ENCODE data around the gene NELFB. TPM values are rescaled to one million over a fixed set of nuclear protein-coding genes. Genes with fewer than 3 reads are reported as not detected.

The NELFB gene
- total RNA-seq, 1 experiment from 2014 or later, result 41.9 TPM

GRCh38 chr9:137270929-137271695 lies 16.0 kb downstream of the NELFB start:
- no peak overlapping the region for H3K4me3 ChIP-seq
- no peak for DNase-seq (ENCODE audit: low read depth in 1 of 2, low spot score in 2 of 2)
- peaks cover 59% of the 10 kb centered on the region for H3K36me3 ChIP-seq
- no peaks in the 10 kb centered on the region for H3K9me3 ChIP-seq (replicated peaks)
- H3K27me3 ChIP-seq (replicated peaks), result no peaks in the 10 kb centered on the region
- peaks cover 12% of the 10 kb centered on the region for H3K4me1 ChIP-seq (replicated peaks)
- H3K27ac ChIP-seq, result no peak overlapping the region

GRCh38 chr9:137271696-137272076 lies 16.6 kb downstream of the NELFB start:
- H3K9me3 ChIP-seq (replicated peaks), result no peaks in the 10 kb centered on the region
- DNase-seq (ENCODE audit: low read depth in 1 of 2, low spot score in 2 of 2), result no peak
- peaks cover 57% of the 10 kb centered on the region for H3K36me3 ChIP-seq
- H3K27ac ChIP-seq, result no peak overlapping the region
- H3K4me1 ChIP-seq (replicated peaks), result peaks cover 13% of the 10 kb centered on the region
- no peaks in the 10 kb centered on the region for H3K27me3 ChIP-seq (replicated peaks)
- H3K4me3 ChIP-seq, result no peak overlapping the region

DNA sequence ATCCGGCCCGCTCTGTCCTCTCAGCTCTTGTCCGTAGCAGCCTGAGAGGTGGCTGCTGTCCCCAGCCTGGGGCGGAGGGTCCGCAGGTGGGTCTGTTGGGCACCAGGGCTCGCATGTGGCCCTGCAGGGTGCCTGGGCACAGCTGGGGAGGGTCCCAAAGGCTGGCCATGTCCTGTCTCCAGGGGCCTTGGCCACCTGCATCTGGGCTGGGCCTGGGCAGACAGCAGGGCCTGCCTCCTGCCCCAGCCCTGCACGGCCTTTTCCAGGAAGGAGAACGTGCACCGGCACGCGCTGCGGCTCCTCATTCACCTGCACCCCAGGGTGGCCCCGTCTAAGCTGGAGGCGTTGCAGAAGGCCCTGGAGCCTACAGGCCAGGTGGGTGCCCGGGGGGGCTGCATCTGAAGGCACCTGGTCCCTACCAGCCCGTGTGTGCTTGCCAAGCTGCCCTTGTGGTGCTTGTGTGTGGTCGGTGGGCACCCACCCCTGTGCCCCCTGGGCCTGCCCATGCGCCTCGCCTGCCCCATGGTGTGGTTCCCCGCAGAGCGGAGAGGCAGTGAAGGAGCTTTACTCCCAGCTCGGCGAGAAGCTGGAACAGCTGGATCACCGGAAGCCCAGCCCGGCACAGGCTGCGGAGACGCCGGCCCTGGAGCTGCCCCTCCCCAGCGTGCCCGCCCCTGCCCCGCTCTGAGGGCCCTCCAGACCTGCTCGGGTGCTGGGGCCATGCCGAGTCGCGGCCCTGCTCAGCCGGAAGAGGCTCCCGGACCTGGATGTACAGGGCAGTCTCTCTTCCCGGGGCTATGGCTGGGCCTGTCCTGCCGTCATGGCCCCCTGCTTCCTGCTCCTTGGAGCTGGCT lies 17.3 kb downstream of the NELFB start:
- Histone ChIP-seq H3K4me3 (no peak overlapping the region), H3K27ac (no peak overlapping the region), H3K4me1 (replicated peaks) (peaks cover 21% of the 10 kb centered on the region), H3K36me3 (peaks cover 56% of the 10 kb centered on the region), H3K27me3 (replicated peaks) (no peaks in the 10 kb centered on the region), H3K9me3 (replicated peaks) (no peaks in the 10 kb centered on the region)
- peak in 1 of 2 experiments; percentile 42 for DNase-seq (ENCODE audit: low read depth in 1 of 2, low spot score in 2 of 2)

GRCh38 chr9:137273095-137273490 lies 18.0 kb downstream of the NELFB start:
- Histone ChIP-seq H3K4me3 (no peak overlapping the region), H3K27ac (no peak overlapping the region), H3K36me3 (peaks cover 57% of the 10 kb centered on the region), H3K4me1 (replicated peaks) (peaks cover 27% of the 10 kb centered on the region), H3K9me3 (replicated peaks) (no peaks in the 10 kb centered on the region), H3K27me3 (replicated peaks) (no peaks in the 10 kb centered on the region)
- no peak for DNase-seq (ENCODE audit: low read depth in 1 of 2, low spot score in 2 of 2)

- Histone ChIP-seq H3K36me3 (peaks cover 53% of the 10 kb centered on the region), H3K4me3 (no peak overlapping the region), H3K27ac (no peak overlapping the region), H3K9me3 (replicated peaks) (no peaks in the 10 kb centered on the region), H3K27me3 (replicated peaks) (no peaks in the 10 kb centered on the region), H3K4me1 (replicated peaks) (peaks cover 23% of the 10 kb centered on the region)
- no peak for DNase-seq (ENCODE audit: low read depth in 1 of 2, low spot score in 2 of 2)
Measured at GRCh38 chr9:137273611-137274320, 18.6 kb downstream of the NELFB start.

GRCh38 chr9:137275203-137275587 lies 20.1 kb downstream of the NELFB start:
- H3K27me3 ChIP-seq (replicated peaks), result no peaks in the 10 kb centered on the region
- no peak overlapping the region for H3K4me3 ChIP-seq
- H3K27ac ChIP-seq, result no peak overlapping the region
- H3K4me1 ChIP-seq (replicated peaks), result peaks cover 15% of the 10 kb centered on the region
- H3K36me3 ChIP-seq, result peaks cover 53% of the 10 kb centered on the region
- peak in 1 of 2 experiments; percentile 39 for DNase-seq (ENCODE audit: low read depth in 1 of 2, low spot score in 2 of 2)
- H3K9me3 ChIP-seq (replicated peaks), result no peaks in the 10 kb centered on the region

DNA sequence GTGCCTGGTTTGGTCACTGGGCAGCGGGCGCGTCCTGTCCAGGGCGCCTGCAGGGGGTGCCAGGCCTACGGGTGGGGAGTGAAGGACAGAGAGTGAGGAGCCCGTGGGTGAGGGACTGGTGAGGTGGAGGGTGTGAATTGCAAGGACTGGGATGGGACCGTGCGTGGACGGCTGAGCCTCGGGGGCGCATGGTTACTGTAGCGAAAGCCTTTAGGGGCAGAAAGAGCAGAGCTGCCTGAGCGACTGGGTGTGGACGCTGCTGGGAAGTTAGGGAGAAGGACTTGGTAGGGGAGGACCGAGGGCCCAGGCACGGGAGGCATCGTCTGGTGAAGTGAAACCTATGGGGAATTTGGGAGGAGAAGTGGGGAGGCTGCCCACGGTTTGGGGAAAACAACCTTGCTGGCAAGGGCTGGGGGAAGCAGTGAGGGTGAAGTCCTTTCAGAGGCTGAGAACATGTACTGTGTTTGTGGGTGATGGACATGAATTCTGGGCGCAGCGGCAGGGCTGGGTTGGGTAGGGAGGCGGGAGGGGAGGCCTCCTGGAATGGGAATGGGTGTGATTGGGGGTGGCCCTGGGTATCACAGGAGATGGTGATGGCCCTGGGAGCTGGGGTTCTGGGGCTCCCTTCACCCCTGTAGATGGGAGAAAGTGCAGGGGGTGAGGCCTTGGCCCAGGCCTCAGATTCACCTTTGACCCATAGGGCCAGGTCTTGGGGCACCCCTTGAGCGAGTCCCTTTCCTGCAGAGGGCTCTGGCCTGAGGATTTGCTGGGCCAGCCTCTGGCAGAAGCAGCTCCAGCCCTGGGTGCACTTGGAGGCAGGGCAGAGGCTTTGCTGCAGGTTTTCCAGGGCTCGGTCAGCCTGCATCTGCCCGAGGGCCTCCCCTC lies 20.7 kb downstream of the NELFB start:
- Histone ChIP-seq H3K9me3 (replicated peaks) (no peaks in the 10 kb centered on the region), H3K4me3 (no peak overlapping the region), H3K4me1 (replicated peaks) (peaks cover 15% of the 10 kb centered on the region), H3K27ac (no peak overlapping the region), H3K27me3 (replicated peaks) (no peaks in the 10 kb centered on the region), H3K36me3 (peaks cover 49% of the 10 kb centered on the region)
- DNase-seq (ENCODE audit: low read depth in 1 of 2, low spot score in 2 of 2), result peak in 1 of 2 experiments; percentile 44

DNA sequence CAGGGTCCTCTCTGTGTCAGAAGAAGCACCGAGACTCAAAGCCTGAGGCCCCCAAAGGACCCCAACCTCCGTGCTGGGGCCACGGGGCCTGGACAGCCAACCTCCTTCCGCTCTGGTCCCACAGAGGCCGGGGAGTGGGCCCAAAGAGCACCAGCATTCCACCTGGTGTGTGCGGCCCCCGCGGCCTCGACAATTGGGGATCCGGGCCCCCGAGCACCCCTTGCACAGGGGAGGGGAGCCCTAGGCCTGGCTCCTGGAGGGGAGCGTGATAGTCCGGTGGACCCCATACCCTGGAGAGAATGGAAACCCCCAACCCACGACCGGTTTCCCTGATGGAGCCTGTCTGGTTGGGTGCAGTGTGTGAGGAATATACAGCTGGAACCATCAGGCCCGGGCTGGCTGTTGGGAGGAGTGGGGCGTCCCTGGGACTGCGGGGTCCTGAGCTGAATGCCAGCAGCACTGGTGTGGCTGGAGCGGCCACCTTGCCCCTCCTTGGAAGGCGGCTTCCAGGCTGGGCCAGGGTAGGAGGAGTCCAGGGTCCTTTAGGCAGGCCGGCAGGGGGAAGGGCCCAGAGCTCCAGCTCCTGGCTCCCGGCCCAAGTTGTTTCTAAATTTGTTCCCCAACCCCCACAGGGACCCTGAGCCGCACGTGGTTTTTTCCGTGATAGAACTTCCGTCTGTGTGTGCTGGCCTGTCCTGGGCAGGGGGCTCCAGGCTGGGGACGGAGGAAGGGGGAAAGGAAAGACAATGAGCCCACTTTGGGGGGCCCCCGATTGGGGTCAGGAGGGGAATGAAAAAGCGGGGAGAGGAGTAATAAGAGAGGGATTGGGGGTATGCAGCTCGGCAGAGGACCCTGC lies 21.6 kb downstream of the NELFB start:
- Histone ChIP-seq H3K9me3 (replicated peaks) (no peaks in the 10 kb centered on the region), H3K27me3 (replicated peaks) (no peaks in the 10 kb centered on the region), H3K27ac (peak overlapping the region; percentile 49; the same call in 1 of the 2 replicates), H3K36me3 (peaks cover 43% of the 10 kb centered on the region), H3K4me3 (no peak overlapping the region; the same call in 1 of the 2 replicates), H3K4me1 (replicated peaks) (peaks cover 15% of the 10 kb centered on the region)
- DNase-seq (ENCODE audit: low read depth in 1 of 2, low spot score in 2 of 2), result peak in 1 of 2 experiments; percentile 40

- H3K27ac ChIP-seq, result peak within 1 kb of the TSS; percentile 49
Measured at GRCh38 chr9:137277329-137278041, 22.4 kb downstream of the NELFB start, which contains the start of gene TOR4A. Gene TOR4A (plus strand): TSS chr9:137277726. CDS start chr9:137278690, 964 bp downstream.

GRCh38 chr9:137278061-137278701 lies 23.1 kb downstream of the NELFB start:
- H3K9me3 ChIP-seq (replicated peaks), result no peaks in the 10 kb centered on the region
- DNase-seq (ENCODE audit: low read depth in 1 of 2, low spot score in 2 of 2), result peak in 1 of 2 experiments; percentile 45
- no peaks in the 10 kb centered on the region for H3K27me3 ChIP-seq (replicated peaks)
- peak overlapping the region; percentile 51 for H3K4me3 ChIP-seq
- peaks cover 33% of the 10 kb centered on the region for H3K36me3 ChIP-seq
- H3K27ac ChIP-seq, result peak overlapping the region; percentile 49
- peaks cover 15% of the 10 kb centered on the region for H3K4me1 ChIP-seq (replicated peaks)

More at GRCh38 chr9:137277329-137278041, 22.4 kb downstream of the NELFB start, which contains the start of gene TOR4A:
- Histone ChIP-seq H3K9me3 (replicated peaks) (no peaks in the 10 kb centered on the region), H3K36me3 (peaks cover 37% of the 10 kb centered on the region), H3K4me1 (replicated peaks) (peaks cover 15% of the 10 kb centered on the region), H3K4me3 (peak within 1 kb of the TSS; percentile 51), H3K27me3 (replicated peaks) (no peaks in the 10 kb centered on the region)
- DNase-seq (ENCODE audit: low read depth in 1 of 2, low spot score in 2 of 2), result peak; percentile 58 to 85

Data from SJSA1 (cell line).